Stomach (tissue), 9 donors: Measurements from ENCODE around the gene WSCD1. TPM values are rescaled to one million over a fixed set of nuclear protein-coding genes. Genes with fewer than 3 reads are reported as not detected.

Experiments
- DNase-seq, 2 donors: peaks; one replicate each; pipeline versions ENCODE4 v3.0.0 to v3.0.0-alpha.2; 2013 to 2019
- H3K27ac ChIP-seq, 5 donors: fragments of 200-600 bp in 4 of 5; sonication (generic) in 4 of 5; one replicate each; pipeline ENCODE4 v1.5.1; 2013 to 2019; ENCODE audit warnings: mild to moderate bottlenecking in 1 of 5, moderate library complexity in 1 of 5
- H3K27me3 ChIP-seq, 3 donors: fragments of 200-600 bp; sonication (generic); one replicate each; pipeline ENCODE4 v1.5.1; 2017 to 2019; ENCODE audit warnings: mixed run types in 1 of 3
- H3K36me3 ChIP-seq, 4 donors: fragments of 200-600 bp; sonication (generic); 1 replicate in 3 of 4; 2 replicates in 1 of 4; pipeline ENCODE4 v1.5.1; 2016 to 2019
- H3K4me1 ChIP-seq, 4 donors: fragments of 200-600 bp; sonication (generic); one replicate each; pipeline ENCODE4 v1.5.1; 2016 to 2019
- H3K4me3 ChIP-seq, 4 donors: fragments of 200-600 bp; sonication (generic) in 3 of 4; one replicate each; pipeline ENCODE4 v1.5.1; 2016 to 2019; ENCODE audit warnings: mild to moderate bottlenecking in 1 of 4
- H3K9me3 ChIP-seq, 4 donors: fragments of 200-600 bp; sonication (generic); one replicate each; pipeline ENCODE4 v1.5.1; 2016 to 2019
- CTCF ChIP-seq, 7 experiments: fragments of 450-650 bp in 4 of 7; fragments of 200-600 bp in 3 of 7; sonication (generic) in 3 of 7; IDR thresholded peaks; one replicate each; pipeline ENCODE4 v1.5.1; 2016 to 2019; ENCODE audit warnings: antibody characterized with exemption in 7 of 7, control low read depth in 2 of 7, mild to moderate bottlenecking in 1 of 7
- EP300 ChIP-seq: sonication (generic); formaldehyde crosslinking; IDR thresholded peaks from one replicate; pipeline ENCODE4 v1.6.1; 2017; ENCODE audit warnings: antibody characterized with exemption
- POLR2A ChIP-seq, 4 donors: fragments of 450-650 bp; IDR thresholded peaks; one replicate each; pipeline ENCODE4 v1.6.1; 2016; ENCODE audit warnings: antibody characterized with exemption in 4 of 4, control low read depth in 2 of 4, mild to moderate bottlenecking in 1 of 4, moderate library complexity in 1 of 4
- POLR2AphosphoS5 ChIP-seq, 3 donors: sonication (generic); formaldehyde crosslinking; IDR thresholded peaks; one replicate each; pipeline ENCODE4 v1.6.1; 2016; ENCODE audit warnings: antibody characterized with exemption in 3 of 3
- WGBS, 5 donors: extraction: QIAGEN DNeasy Blood & Tissue Kit in 3 of 5; methylation state at CpG; one replicate each; pipeline versions ENCODE4 v1.1.5 to v1.1.7; 2013 to 2018; 5-methylcytosine and 5-hydroxymethylcytosine counted together
- intact Hi-C: fragments of 100-400 bp; cut with DNase I; formaldehyde crosslinking; loops from one replicate; pipeline ENCODE4 v1.15.1; 2023; ENCODE audit warnings: low total_unique reads
- polyA plus RNA-seq, 3 donors: library from polyadenylated mRNA; stranded (reverse); fragments of 200-250 nt; gene quantifications; one replicate each; pipeline ENCODE4 v1.2.3, GENCODE V29; 2013
- total RNA-seq, 5 donors: library from RNA; depleted of rRNA; stranded (reverse); fragments of >200 nt; gene quantifications; one replicate each; pipeline versions ENCODE4 v1.1.0 to v1.2.3, GENCODE V29; 2014 to 2016
- donor health status: healthy with polysubstance abuse.
- donor health status: Bipolar disorder and iron deficiency.
- donor health status: healthy.

The WSCD1 gene
- total and polyA plus RNA-seq, 8 donors = 0.58 to 32.7 (median 1.2) TPM

GRCh38 chr17:6047966-6048365 lies 22.2 kb upstream of the WSCD1 start:
- H3K27me3 ChIP-seq = no peaks in the 10 kb centered on the region
- TF ChIP-seq EP300 (no peak), POLR2A (IDR thresholded peaks at IDR 0.05) (no peak), CTCF (IDR thresholded peaks at IDR 0.05) (no peak), POLR2AphosphoS5 (IDR thresholded peaks at IDR 0.05) (no peak)
- H3K4me1 ChIP-seq = peaks cover 0 to 5% (median 0%) of the 10 kb centered on the region in 4 donors
- DNase-seq = no peak
- no peak overlapping the region for H3K4me3 ChIP-seq
- peak overlapping the region in 1 of 5 donors; percentile 25 for H3K27ac ChIP-seq
- no peaks in the 10 kb centered on the region for H3K9me3 ChIP-seq
- intact Hi-C loops = no loop called here
- WGBS, 5 donors = 34 to 65% (median 60%) methylated on average over 3 of the region's 3 CpGs
- no peaks in the 10 kb centered on the region for H3K36me3 ChIP-seq

- no peaks in the 10 kb centered on the region for H3K36me3 ChIP-seq
- H3K27me3 ChIP-seq = no peaks in the 10 kb centered on the region
- H3K9me3 ChIP-seq = no peaks in the 10 kb centered on the region
- intact Hi-C loops = no loop called here
- no peak for TF ChIP-seq POLR2A (IDR thresholded peaks at IDR 0.05)
- TF ChIP-seq EP300 = no peak
- no peak overlapping the region for H3K27ac ChIP-seq
- H3K4me3 ChIP-seq = no peak overlapping the region
- 85 to 93% (median 91%) methylated on average over 5 of the region's 5 CpGs for WGBS, 5 donors
- DNase-seq = no peak
- H3K4me1 ChIP-seq = peaks cover 0 to 5% (median 0%) of the 10 kb centered on the region in 4 donors
Observed at GRCh38 chr17:6048486-6048885, 21.7 kb upstream of the WSCD1 start.

- no peaks in the 10 kb centered on the region for H3K36me3 ChIP-seq
- no peaks in the 10 kb centered on the region for H3K9me3 ChIP-seq
- H3K27me3 ChIP-seq = peaks cover 0 to 15% (median 5%) of the 10 kb centered on the region in 3 donors
- no peak overlapping the region for H3K27ac ChIP-seq
- DNase-seq = no peak
- intact Hi-C loops = no loop called here
- peaks cover 0 to 3% (median 0%) of the 10 kb centered on the region in 4 donors for H3K4me1 ChIP-seq
- no peak for TF ChIP-seq CTCF (IDR thresholded peaks at IDR 0.05)
- TF ChIP-seq POLR2AphosphoS5 (IDR thresholded peaks at IDR 0.05) = no peak
- TF ChIP-seq POLR2A (IDR thresholded peaks at IDR 0.05) = no peak
- TF ChIP-seq EP300 = no peak
- 39 to 60% (median 49%) methylated on average over 3 of the region's 3 CpGs for WGBS, 5 donors
- no peak overlapping the region for H3K4me3 ChIP-seq
Observed at GRCh38 chr17:6052926-6053325, 17.3 kb upstream of the WSCD1 start.

- WGBS, 5 donors = 64 to 77% (median 65%) methylated on average over 2 to 3 of the region's 3 CpGs
- intact Hi-C loops = no loop called here
- Histone ChIP-seq H3K4me3 (no peak overlapping the region), H3K36me3 (no peaks in the 10 kb centered on the region), H3K27me3 (peaks cover 0 to 22% (median 5%) of the 10 kb centered on the region in 3 donors), H3K27ac (no peak overlapping the region), H3K4me1 (no peaks in the 10 kb centered on the region), H3K9me3 (no peaks in the 10 kb centered on the region)
- no peak for DNase-seq
- no peak for TF ChIP-seq CTCF (IDR thresholded peaks at IDR 0.05)
- TF ChIP-seq POLR2A (IDR thresholded peaks at IDR 0.05) = no peak
- TF ChIP-seq EP300 = no peak
- no peak for TF ChIP-seq POLR2AphosphoS5 (IDR thresholded peaks at IDR 0.05)
Observed at GRCh38 chr17:6054372-6054771, 15.8 kb upstream of the WSCD1 start.

GRCh38 chr17:6056104-6056503 lies 14.1 kb upstream of the WSCD1 start:
- 84 to 97% (median 92%) methylated on average over 2 of the region's 2 CpGs for WGBS, 5 donors
- no peak for DNase-seq
- peaks cover 0 to 32% (median 5%) of the 10 kb centered on the region in 3 donors for H3K27me3 ChIP-seq
- H3K4me1 ChIP-seq = no peaks in the 10 kb centered on the region
- H3K4me3 ChIP-seq = no peak overlapping the region
- no peak for TF ChIP-seq CTCF (IDR thresholded peaks at IDR 0.05)
- no peak for TF ChIP-seq EP300
- TF ChIP-seq POLR2A (IDR thresholded peaks at IDR 0.05) = no peak
- no peak for TF ChIP-seq POLR2AphosphoS5 (IDR thresholded peaks at IDR 0.05)
- H3K9me3 ChIP-seq = no peaks in the 10 kb centered on the region
- intact Hi-C loops = no loop called here
- no peak overlapping the region for H3K27ac ChIP-seq
- no peaks in the 10 kb centered on the region for H3K36me3 ChIP-seq
